Dedifferentiated amniotic fluid mesenchymal stem cell (primary cell): ENCODE data around the gene PTPRQ.

Experiments used
- DNase-seq: peaks from one replicate; pipeline ENCODE4 v3.0.0-alpha.2; 2016; ENCODE audit errors: extremely low spot score

Gene PTPRQ

DNA sequence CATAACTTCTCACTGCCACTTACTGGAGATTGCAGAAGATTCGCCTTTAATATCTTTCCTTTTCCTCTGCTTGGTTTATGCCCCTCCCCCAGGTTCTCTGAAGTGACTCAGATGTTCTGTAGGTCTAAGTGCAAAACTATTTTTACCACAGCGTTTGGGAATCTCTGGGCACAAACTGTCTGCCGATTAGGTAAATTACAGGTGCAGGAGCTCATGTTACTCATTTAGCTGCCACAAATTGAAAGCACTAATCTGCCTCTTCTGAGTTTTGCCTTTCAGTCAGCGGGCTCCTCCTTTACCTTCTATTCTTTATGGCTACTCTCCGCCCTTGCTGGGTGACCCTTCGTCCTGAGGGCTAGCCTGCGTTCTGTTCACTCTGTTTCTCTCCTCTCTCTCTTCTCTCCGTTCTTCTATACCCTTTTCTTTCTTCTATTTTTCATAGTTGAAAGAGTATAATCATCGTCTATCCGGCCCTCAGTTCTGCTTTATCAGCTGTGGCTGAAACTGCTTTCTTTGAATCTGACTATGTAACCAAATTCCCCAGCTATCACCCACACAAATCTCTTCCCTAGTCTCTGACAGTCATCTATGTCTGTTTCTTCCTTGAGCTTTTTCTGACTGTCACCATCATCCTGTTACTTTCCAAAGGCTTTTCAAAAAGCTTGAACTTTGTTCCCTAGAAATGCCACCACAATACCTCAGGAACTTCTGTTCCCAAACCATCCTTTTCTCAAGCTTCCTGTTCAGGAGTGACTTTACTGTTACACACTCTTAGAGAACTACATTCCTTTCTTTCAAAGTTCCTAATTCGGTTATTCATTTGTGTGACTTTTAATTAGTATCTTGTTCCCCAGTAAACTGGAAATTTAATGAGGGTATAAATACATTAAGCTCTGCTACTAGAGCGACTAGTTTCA is 259.1 kb downstream of the PTPRQ start:
- DNase-seq = no peak

DNA sequence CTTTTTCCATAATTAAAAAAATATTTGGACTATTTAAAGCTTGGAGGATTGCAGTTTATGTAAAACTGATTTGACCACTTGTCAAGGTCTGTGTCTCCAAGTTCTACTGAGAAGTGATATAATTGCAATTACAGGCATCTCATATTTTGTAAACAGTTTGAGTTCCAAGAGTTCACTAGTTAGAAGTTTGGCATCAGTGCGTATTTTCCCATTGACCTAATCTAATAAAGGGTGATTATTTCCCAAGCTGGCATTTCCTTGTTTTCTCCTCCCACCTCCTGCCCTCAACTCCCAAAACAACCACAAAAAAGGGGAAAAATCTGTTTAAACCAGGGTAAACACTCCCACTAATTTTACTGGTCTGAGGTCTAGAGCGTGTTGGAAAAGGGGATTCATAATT is 260.4 kb downstream of the PTPRQ start:
- DNase-seq = no peak

DNA sequence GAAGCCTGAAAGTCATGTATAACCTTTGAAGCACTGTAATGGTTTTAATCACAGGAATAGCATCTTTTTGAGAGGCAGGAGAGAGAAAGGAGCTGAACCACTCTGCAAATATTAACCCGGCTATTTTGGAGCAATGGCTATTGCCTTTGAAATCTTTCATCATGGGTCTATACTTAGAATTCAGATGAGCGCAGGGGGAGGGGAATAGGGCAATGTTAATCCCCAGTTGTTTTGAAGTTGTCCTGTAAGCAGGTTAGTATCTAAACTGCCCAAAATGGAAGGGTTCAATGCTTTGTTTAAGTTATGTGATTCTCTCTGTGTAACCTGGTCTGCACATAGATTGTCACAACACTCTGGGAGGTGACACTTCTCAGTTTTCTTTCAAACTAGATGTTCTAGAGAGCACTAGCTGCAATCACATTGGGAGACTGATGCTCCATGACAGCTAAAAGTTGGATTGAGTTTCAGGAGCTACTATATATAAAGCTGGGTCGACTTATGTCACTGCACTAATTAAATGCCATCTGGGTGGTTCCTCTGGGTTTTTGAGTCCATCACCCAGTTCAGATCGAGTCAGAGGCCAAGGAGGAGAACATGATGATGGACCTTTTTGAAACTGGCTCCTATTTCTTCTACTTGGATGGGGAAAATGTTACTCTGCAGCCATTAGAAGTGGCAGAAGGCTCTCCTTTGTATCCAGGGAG is 263.2 kb downstream of the PTPRQ start, which contains the start of gene MYF6:
Gene MYF6 (plus strand): TSS at position 509 of the 704 bp plus-strand sequence. CDS start 86 bp downstream, at position 595.
- DNase-seq = no peak

DNA sequence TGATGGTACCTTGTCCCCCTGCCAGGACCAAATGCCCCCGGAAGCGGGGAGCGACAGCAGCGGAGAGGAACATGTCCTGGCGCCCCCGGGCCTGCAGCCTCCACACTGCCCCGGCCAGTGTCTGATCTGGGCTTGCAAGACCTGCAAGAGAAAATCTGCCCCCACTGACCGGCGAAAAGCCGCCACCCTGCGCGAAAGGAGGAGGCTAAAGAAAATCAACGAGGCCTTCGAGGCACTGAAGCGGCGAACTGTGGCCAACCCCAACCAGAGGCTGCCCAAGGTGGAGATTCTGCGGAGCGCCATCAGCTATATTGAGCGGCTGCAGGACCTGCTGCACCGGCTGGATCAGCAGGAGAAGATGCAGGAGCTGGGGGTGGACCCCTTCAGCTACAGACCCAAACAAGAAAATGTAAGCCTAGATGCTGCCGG is 263.8 kb downstream of the PTPRQ start:
- no peak for DNase-seq

DNA sequence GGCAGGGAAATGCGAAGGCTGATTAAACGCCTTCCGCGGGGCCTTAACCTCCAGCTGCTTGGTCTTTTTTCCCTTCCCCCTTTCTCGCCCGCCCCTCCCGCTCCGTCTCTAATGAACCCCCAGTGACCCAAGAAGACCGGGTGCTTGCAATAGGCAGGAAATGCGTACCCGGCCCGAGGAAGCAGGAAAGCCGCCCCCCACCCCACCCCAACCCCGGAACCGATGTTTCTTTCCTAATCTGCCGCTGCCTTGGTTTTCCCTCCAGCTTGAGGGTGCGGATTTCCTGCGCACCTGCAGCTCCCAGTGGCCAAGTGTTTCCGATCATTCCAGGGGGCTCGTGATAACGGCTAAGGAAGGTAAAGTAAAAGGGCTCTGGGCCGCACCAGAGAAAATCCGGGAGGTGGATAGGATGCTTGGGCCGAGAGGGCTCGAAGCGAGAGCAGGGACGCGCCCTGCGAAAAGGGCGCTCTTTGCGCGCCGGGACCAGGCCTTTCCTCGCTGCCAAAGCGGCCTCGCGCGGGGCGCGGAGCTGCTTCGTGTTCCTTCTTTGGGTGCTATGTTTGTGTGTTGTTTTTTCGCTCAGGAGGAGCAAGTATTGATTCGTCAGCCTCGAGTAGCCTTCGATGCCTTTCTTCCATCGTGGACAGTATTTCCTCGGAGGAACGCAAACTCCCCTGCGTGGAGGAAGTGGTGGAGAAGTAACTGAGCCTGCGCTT is 264.4 kb downstream of the PTPRQ start:
- DNase-seq = no peak

DNA sequence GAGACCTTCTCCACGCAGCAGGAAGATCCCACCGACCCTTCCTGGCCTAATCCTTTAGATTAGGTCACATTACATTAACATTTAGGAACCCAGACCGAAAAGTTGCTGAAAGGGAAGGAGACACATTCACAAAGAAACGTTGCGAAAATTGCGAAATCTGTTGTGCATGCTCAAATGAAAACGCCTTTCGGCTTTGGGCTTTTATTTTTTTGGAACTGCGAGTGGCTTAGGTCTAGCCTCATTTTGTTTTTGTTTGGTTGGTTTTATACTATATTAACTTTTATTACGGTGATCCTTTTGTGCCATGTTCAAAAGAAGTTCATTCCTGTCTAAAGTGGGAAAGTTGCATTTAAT is 264.9 kb downstream of the PTPRQ start:
- no peak for DNase-seq

DNA sequence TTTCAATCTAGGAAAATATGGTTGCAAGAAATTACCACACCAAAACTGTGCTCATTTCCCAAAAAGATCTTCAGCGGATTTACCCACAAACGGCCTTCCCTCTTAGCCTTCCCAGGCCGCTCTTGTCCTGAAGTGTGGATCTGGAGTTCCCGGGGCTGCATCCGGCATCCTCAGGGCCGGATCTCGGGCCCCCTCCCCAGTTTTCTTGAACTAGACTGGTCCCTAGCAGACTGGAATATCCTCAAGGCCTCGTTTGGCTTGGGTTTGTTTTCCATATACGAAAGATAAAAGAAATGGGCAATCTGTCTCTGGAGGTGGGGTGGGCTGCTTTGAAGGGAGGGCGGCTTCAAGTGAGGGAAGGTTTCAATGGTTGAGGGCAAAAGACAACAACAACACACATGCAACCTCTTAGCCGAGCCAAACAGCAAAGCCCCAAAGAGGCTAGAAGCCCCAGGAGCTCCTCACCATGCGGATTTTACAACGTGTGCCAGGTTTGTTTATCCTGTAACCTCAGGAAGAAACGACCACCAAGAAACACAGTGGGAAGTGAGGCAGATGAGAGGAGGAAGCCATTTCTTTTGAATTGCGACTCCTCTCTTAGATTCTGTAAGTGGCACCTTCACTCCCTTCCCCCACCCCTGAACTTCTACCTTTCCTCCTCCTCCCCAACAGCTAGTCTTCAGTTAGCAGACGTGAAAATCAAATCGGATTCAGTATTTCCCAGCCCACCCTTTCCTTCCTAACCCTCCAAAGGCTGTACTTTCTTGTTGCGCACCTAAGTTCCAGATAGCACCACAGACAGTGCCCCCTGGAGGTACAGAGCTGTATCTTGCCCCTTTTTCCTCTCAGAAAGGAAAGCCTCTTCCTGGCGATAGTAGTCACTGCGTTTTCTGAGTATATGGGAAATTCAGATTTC is 266.0 kb downstream of the PTPRQ start:
- DNase-seq = no peak

DNA sequence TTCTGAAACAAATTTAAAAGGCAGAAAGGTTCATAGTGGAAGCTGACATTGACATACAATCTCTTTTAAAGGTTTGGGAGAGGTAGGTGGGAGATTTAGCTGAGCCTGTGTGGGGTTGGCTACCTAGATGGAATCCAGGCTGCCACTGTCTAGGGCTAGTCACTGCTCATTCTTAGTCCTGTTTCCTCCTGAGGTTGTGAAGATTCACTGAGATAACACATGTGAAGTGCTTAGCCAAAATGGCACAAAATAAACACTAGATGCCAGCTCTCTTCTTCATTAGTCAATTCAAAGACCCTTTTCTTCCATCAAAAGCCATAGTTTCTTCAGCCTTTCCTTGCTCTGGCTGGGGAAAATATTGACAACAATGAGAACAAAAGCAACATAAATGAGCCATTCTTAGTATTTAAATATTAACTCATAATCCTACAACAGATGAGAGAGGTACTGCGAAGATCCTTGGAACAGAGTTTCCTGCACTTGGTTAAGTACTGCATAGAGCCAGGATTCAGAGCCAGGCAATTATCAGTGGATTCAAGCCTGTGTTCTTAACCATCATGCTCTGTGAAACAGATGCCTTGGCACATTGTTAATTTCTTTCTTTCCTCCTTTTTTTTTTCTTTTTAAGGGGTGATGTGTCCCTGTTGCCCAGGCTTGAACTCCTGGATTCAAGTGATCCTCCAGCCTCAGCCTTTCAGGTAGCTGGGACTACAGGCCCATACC is 266.9 kb downstream of the PTPRQ start:
- no peak for DNase-seq

DNA sequence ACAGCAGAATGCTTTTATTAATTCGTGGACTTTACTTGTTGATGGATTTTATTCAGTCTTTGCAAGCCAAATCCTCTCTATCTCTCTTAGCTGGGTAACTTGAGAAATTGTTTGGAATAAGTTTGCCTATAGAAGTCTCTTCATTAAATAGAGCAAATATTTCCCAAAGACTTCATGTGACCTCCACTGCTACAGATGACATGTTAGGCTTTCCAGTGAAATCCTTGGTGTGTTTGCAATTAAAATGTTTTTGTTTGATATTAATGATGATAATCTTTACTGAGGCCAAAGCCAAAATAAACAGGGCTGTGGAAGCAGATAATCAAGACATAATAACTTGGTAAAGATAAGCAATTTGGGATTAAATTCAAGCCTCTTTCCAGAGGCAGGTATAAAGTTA is 267.8 kb downstream of the PTPRQ start:
- no peak for DNase-seq

DNA sequence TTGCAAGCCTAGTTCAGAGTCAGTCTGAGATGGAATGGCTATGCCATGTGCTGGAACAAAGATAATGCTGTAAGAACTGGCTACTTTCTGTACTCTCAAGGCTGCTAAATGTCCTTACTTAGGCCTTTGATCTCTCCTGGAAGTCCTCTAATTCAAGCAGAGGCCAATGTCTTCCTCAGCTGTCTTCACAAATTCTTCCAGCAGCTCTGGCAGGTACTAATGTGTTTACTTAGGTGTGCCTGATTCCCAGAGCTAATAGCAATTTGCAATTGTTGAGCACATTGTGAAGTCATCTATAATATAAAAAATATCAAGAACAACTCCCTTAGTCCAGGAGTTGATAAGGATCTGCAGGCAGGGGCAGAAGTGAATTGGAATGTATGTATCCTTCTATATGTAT is 268.8 kb downstream of the PTPRQ start:
- no peak for DNase-seq

DNA sequence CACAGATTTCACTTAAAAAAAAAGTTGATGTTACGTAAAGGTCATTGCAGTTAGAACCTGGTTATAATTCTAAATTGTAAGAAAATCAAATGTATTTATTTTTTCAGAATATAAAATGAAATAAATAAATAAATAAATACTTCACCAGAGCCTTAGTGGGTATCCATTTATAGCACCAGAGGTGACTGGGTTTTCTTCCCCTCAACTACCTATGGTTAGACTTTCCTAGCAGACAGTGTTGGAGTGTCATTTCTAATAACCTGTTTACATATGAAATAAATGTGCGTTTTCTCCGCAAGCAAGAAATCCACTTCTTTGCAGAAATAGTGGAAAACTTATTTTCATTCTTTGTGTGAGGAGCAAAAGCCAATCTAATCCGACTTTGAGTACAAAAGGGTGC is 269.4 kb downstream of the PTPRQ start:
- no peak for DNase-seq

DNA sequence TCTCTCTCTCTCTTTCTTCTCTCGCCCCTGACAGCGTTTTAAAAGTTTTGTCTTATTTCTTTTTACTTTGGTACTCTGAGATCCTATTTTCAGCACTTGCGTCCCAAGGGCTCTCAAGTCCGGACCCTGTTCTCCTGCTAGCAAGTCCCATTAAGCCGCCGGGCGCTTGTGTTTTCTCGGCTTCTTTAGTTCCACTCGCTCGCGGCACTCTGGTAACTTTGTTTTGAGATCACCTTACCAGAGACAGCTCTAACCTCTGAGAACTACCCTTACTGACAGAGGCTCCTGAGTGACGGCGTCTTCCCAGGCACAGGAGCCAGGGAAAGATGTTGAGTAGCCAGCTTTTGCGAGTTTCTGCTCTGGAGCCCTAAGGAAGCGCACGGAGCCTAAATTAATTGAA is 270.0 kb downstream of the PTPRQ start:
- no peak for DNase-seq

DNA sequence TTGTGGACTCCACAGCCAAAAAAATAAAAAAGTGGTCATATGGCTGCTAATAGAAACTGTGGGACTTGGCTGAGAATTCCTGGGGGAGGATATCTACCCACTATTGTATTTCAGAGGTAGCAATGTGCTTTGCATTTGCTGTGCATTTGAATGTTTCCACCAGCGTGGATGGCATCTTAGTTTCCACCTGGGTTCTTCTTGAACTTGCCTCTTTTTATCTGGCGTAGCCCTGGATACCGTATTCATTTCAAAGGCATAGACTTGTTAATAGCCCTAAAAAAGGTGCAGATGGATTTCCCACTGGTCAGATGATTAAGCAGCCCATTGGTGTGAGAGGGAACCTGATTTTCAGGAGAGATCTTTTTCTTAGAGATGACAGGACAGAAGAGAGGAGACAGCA is 270.8 kb downstream of the PTPRQ start:
- no peak for DNase-seq

DNA sequence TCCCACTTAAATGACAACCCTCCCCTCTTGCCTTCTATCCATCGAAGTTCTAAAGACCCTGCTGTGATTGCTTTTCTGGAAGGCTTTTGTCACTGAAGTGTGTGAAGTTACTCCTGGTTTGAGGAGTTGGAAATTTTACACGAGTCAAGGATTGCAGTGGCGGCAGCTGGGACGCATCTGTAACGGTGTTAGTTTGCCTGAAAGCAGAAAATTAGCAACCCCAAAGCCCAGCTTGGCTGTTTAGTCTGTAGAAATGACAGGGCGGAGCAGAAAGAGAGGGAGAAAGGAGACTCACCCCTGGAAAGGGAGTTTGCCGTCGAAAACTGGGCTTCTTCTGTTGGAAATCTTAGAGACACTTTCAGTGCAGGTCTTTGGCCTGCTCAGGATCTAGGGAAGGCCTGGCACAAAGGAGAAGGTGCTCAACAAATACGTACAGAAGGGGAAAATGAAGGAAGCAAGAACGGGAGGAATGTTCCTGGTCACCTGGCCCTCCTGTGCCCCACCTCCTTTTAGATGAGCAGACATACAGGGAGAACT is 271.7 kb downstream of the PTPRQ start:
- no peak for DNase-seq

DNA sequence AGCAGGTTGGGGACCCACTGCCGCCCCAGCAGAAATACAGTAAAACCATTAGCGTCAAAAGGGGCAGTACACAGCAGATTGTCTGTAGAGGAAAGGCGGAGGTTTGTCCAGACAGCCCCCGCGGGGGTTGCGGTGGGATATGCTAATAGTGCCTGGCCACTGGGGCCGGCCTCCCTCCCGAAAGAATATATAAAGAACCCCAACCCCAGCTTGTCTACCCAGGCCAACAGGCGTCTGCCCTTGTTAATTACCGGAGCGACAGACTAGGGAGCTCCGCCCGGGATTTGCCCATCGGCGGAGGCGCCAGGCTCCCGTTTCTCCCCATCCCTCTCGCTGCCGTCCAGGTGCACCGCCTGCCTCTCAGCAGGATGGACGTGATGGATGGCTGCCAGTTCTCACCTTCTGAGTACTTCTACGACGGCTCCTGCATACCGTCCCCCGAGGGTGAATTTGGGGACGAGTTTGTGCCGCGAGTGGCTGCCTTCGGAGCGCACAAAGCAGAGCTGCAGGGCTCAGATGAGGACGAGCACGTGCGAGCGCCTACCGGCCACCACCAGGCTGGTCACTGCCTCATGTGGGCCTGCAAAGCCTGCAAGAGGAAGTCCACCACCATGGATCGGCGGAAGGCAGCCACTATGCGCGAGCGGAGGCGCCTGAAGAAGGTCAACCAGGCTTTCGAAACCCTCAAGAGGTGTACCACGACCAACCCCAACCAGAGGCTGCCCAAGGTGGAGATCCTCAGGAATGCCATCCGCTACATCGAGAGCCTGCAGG is 272.8 kb downstream of the PTPRQ start, which contains the start of gene MYF5:
Gene MYF5 (plus strand): TSS at position 217 of the 774 bp plus-strand sequence. CDS start 152 bp downstream, at position 369.
- DNase-seq = no peak

DNA sequence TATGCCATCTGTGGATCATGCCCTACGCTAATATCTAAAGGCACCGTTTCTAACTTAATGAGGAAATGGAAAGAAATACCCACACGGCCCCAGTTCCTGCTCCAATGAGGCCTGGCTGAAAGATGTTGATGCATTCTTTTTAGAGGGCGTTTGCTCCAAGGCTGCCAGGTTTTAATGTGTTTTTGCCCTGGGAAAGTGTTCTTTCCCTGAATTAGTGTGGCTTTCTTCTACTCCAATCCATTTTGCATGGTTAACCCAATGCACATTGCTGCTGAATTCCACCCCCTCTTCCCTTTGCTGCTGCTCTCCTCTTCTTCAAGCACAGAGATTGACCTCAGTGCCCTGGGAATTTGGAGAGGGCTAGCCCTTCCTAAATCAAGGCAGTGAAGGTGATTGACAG is 273.8 kb downstream of the PTPRQ start:
- no peak for DNase-seq

DNA sequence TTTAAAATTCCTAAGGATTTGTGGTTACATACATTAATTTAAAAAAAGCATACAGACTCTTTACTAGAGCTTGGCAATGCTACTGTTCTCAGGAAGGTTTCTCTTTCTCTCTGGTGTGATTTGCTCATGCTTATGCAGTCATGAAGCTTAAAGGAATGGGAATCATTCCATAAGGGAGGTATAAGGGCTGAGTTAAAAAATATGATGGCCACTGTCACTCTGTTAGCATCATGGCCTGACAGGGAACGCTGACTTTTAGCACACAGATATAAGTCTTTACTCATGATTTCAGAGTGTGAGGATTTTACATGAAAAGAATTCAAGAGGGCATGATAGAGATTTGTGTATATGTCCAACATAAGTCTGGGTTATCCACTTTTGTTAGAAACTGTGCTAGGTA is 276.5 kb downstream of the PTPRQ start:
- DNase-seq = no peak

DNA sequence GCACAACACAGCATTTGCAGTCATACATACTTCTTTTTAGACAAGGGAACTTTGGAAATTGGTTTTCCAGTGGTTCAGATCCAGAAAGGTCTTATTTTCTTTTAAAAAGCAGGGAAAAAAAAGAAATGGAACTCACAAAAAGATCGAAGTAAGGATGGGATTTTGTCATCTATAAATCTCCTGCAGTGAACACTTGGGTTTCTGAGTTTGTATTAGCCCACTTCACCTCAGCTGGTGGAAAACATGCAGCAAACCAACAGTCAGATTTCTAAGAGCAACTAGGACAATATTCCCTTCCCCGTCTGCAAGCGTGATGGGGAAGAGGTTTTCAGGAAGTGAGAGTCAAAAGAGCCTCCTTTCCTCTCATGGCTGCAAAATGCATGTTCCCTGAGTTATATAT is 277.3 kb downstream of the PTPRQ start:
- no peak for DNase-seq
